CD14-positive monocyte (primary cell): ENCODE measurements around the gene GSTK1. TPM values are rescaled to one million over a fixed set of nuclear protein-coding genes. Genes with fewer than 3 reads are reported as not detected.

ENCODE experiments used
- DNase-seq, 3 donors: peaks; one replicate each; pipeline ENCODE4 v3.0.0-alpha.2; 2011 to 2022
- H2AFZ ChIP-seq: 2 replicates; pipeline ENCODE4 v1.6.0; 2012; ENCODE audit warnings: mild to moderate bottlenecking, low read depth, low read length, inconsistent platforms; ENCODE audit not compliant: insufficient read depth, poor library complexity, severe bottlenecking
- H3K27ac ChIP-seq, 2 donors: 1 replicate in 1 of 2; 2 replicates in 1 of 2; pipeline ENCODE4 v1.5.1; 2012 to 2013; ENCODE audit warnings: low read length in 2 of 2, control low read depth in 1 of 2, inconsistent platforms in 1 of 2, low read depth in 1 of 2, mild to moderate bottlenecking in 1 of 2
- H3K27me3 ChIP-seq, 2 donors: one replicate each; pipeline versions ENCODE4 v1.6.0 to v1.6.1; 2011 to 2013; ENCODE audit warnings: low read length in 2 of 2; ENCODE audit not compliant: control insufficient read depth in 2 of 2, insufficient read depth in 2 of 2
- H3K36me3 ChIP-seq, 2 donors: replicated peaks in 1 of 2; 1 replicate in 1 of 2; 2 replicates in 1 of 2; pipeline versions ENCODE4 v1.5.1 to v1.6.1; 2012 to 2013; ENCODE audit warnings: low read length in 2 of 2, control low read depth in 1 of 2, inconsistent platforms in 1 of 2, mild to moderate bottlenecking in 1 of 2; ENCODE audit not compliant: insufficient read depth in 2 of 2, control insufficient read depth in 1 of 2
- H3K4me1 ChIP-seq, 2 donors: 1 replicate in 1 of 2; 2 replicates in 1 of 2; pipeline versions ENCODE4 v1.5.1 to v1.6.1; 2012 to 2013; ENCODE audit warnings: low read length in 2 of 2, control low read depth in 1 of 2, inconsistent platforms in 1 of 2, mild to moderate bottlenecking in 1 of 2, moderate library complexity in 1 of 2; ENCODE audit not compliant: insufficient read depth in 2 of 2, control insufficient read depth in 1 of 2
- H3K4me2 ChIP-seq: replicated peaks from 2 replicates; pipeline ENCODE3; 2012; ENCODE audit warnings: low read length, moderate library complexity, mild to moderate bottlenecking; ENCODE audit not compliant: poor library complexity, severe bottlenecking; ENCODE audit errors: extremely low read depth
- H3K4me3 ChIP-seq, 3 experiments: fragments of 200-600 bp in 1 of 3; sonication (generic) in 1 of 3; replicated peaks in 1 of 3; 1 replicate in 2 of 3; 2 replicates in 1 of 3; pipeline ENCODE4 v1.5.1; 2011 to 2013; ENCODE audit warnings: low read length in 3 of 3, mild to moderate bottlenecking in 3 of 3, control low read depth in 2 of 3, low read depth in 2 of 3, inconsistent platforms in 1 of 3, moderate library complexity in 1 of 3
- H3K79me2 ChIP-seq: 2 replicates; pipeline ENCODE4 v1.6.0; 2012; ENCODE audit warnings: mild to moderate bottlenecking, control low read depth, inconsistent platforms, low read length, moderate library complexity; ENCODE audit not compliant: insufficient read depth
- H3K9ac ChIP-seq: 2 replicates; pipeline ENCODE4 v1.6.0; 2017; ENCODE audit warnings: low read length, mild to moderate bottlenecking; ENCODE audit not compliant: insufficient read depth, poor library complexity, severe bottlenecking
- H3K9me3 ChIP-seq, 2 donors: replicated peaks in 1 of 2; 1 replicate in 1 of 2; 2 replicates in 1 of 2; pipeline versions ENCODE4 v1.5.1 to v1.6.1; 2012 to 2013; ENCODE audit warnings: low read length in 2 of 2, control low read depth in 1 of 2; ENCODE audit not compliant: control insufficient read depth in 1 of 2, insufficient read depth in 1 of 2
- H4K20me1 ChIP-seq: 2 replicates; pipeline ENCODE4 v1.6.0; 2012; ENCODE audit warnings: mild to moderate bottlenecking, low read length, control low read depth, moderate library complexity; ENCODE audit not compliant: insufficient read depth
- H3K27ac Mint-ChIP-seq, 7 donors: one replicate each; pipeline ENCODE4 v1.8.0; 2020; ENCODE audit warnings: mild to moderate bottlenecking in 7 of 7, mixed read lengths in 7 of 7, moderate library complexity in 6 of 7, inconsistent platforms in 2 of 7
- H3K27me3 Mint-ChIP-seq, 3 donors: one replicate each; pipeline ENCODE4 v1.8.0; 2021 to 2022; ENCODE audit warnings: low read depth in 3 of 3, mild to moderate bottlenecking in 3 of 3, mixed read lengths in 3 of 3, moderate library complexity in 3 of 3, inconsistent platforms in 1 of 3
- H3K36me3 Mint-ChIP-seq, 2 donors: one replicate each; pipeline ENCODE4 v1.8.0; 2020; ENCODE audit warnings: mixed read lengths in 2 of 2, inconsistent platforms in 1 of 2, mild to moderate bottlenecking in 1 of 2
- H3K4me1 Mint-ChIP-seq: one replicate; pipeline ENCODE4 v1.8.0; 2020; ENCODE audit warnings: mild to moderate bottlenecking, mixed read lengths
- H3K4me3 Mint-ChIP-seq, 2 donors: one replicate each; pipeline ENCODE4 v1.8.0; 2020; ENCODE audit warnings: mild to moderate bottlenecking in 2 of 2, mixed read lengths in 2 of 2, moderate library complexity in 1 of 2
- H3K9me3 Mint-ChIP-seq, 7 donors: one replicate each; pipeline ENCODE4 v1.8.0; 2020 to 2022; ENCODE audit warnings: mixed read lengths in 7 of 7, mild to moderate bottlenecking in 6 of 7, moderate library complexity in 6 of 7, inconsistent platforms in 2 of 7
- CTCF ChIP-seq: fragments of 200-600 bp; IDR thresholded peaks from one replicate; pipeline ENCODE4 v1.8.0; 2022; ENCODE audit warnings: antibody characterized with exemption, mild to moderate bottlenecking
- WGBS: methylation state at CpG from one replicate; pipeline ENCODE4 v1.1.5; 2013; ENCODE audit warnings: missing lambda C conversion rate; ENCODE audit not compliant: insufficient coverage; 5-methylcytosine and 5-hydroxymethylcytosine counted together
- intact Hi-C, 2 donors: fragments of 100-400 bp; cut with micrococcal nuclease; formaldehyde crosslinking; loops; one replicate each; pipeline versions ENCODE4 v1.15.0 to v1.15.1; 2023
- polyA plus RNA-seq, 3 donors: library from polyadenylated mRNA; depleted of rRNA in 1 of 3; unstranded in 2 of 3; stranded (reverse) in 1 of 3; fragments of 300-500 nt in 2 of 3; fragments of >200 nt in 1 of 3; fragmentation: Illumina TruSeq in 2 of 3; gene quantifications; 1 replicate in 2 of 3; 2 replicates in 1 of 3; pipeline ENCODE4 v1.2.3, GENCODE V29; 2012 to 2021

GSTK1 gene
- polyA plus RNA-seq, 3 donors = 413 to 547 (median 427) TPM

- peak in 1 of 3 donors; percentile 23 for DNase-seq
- H3K4me3 Mint-ChIP-seq = no peak overlapping the region
Measured at GRCh38 chr7:143248761-143249354, 14.4 kb upstream of the GSTK1 start.

DNA sequence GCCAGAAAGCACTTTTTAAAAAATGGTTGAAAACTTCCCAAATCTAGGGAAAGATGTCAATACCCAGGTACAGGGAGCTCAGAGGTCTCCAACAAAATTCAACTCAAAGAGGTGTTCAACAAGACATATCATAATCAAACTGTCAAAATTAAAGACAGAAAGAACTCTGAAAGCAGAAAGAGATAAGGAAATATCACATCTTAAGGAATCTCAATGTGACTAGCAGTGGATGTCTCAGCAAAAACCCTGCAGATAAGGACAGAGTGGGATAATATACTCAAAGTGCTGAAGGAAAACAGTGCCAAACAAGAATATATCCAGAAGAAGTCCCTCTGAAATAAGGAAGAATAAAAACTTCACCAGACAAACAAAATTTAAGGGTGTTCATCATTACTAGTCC, 13.0 kb upstream of the GSTK1 start:
- Histone ChIP-seq H3K4me2 (no peak overlapping the region), H2AFZ (peak overlapping the region; percentile 4), H3K36me3 (no peaks in the 10 kb centered on the region), H3K4me3 (no peak overlapping the region), H3K9ac (no peak overlapping the region), H3K4me1 (peaks cover 37 to 67% of the 10 kb centered on the region in 2 donors), H4K20me1 (no peaks in the 10 kb centered on the region), H3K9me3 (peaks cover 0 to 3% of the 10 kb centered on the region in 2 donors), H3K27ac (no peak overlapping the region), H3K27me3 (no peaks in the 10 kb centered on the region), H3K79me2 (no peaks in the 10 kb centered on the region)
- intact Hi-C loops = no loop called here
- Mint-ChIP-seq H3K36me3 (no peaks in the 10 kb centered on the region), H3K27me3 (peaks cover 0 to 5% (median 0%) of the 10 kb centered on the region in 3 donors), H3K4me3 (no peak overlapping the region), H3K27ac (peak overlapping the region in 1 of 7 donors; percentile 55), H3K9me3 (peaks cover 0 to 11% (median 6%) of the 10 kb centered on the region in 7 donors), H3K4me1 (peaks cover 55% of the 10 kb centered on the region)
- no peak for TF ChIP-seq CTCF
- no peak for DNase-seq

More at GRCh38 chr7:143248761-143249354, 14.4 kb upstream of the GSTK1 start:
- Histone ChIP-seq H3K4me1 (peaks cover 49 to 80% of the 10 kb centered on the region in 2 donors), H4K20me1 (no peaks in the 10 kb centered on the region), H3K79me2 (no peaks in the 10 kb centered on the region), H3K27ac (peak overlapping the region in 1 of 2 donors; percentile 40), H3K36me3 (no peaks in the 10 kb centered on the region), H3K9ac (no peak overlapping the region), H3K27me3 (no peaks in the 10 kb centered on the region), H2AFZ (peak overlapping the region; percentile 48), H3K4me2 (no peak overlapping the region), H3K4me3 (no peak overlapping the region), H3K9me3 (peaks cover 0 to 3% of the 10 kb centered on the region in 2 donors)
- peak overlapping the region in 6 of 7 donors; percentile 4 to 83 (median 63) for H3K27ac Mint-ChIP-seq
- H3K4me1 Mint-ChIP-seq = peaks cover 66% of the 10 kb centered on the region
- intact Hi-C loops = loop anchor here (5.0 to 10.0 kb wide), 2 partner anchors 53 to 166 kb away; no protein-coding TSS in a partner anchor
- TF ChIP-seq CTCF = no peak
- peaks cover 0 to 3% (median 0%) of the 10 kb centered on the region in 3 donors for H3K27me3 Mint-ChIP-seq
- no peaks in the 10 kb centered on the region for H3K36me3 Mint-ChIP-seq
- 100% methylated on average over 2 of the region's 2 CpGs for WGBS
- peaks cover 0 to 9% (median 4%) of the 10 kb centered on the region in 7 donors for H3K9me3 Mint-ChIP-seq
